ENCODE measurements around the gene LRRC46. TPM values are rescaled to one million over a fixed set of nuclear protein-coding genes. Genes with fewer than 3 reads are reported as not detected.

Gene LRRC46
- total RNA-seq, 3 donors from 2014 or later (not counting 1 experiment from before 2014, with no cell fraction given) = 1.7 to 3.1 (median 2.7) TPM

- no peak overlapping the region for H3K4me3 Mint-ChIP-seq
- Histone ChIP-seq H3K4me3 (ENCODE audit: low read length) (no peak overlapping the region), H3K27me3 (ENCODE audit: control insufficient read depth, insufficient read depth, low read length) (peaks cover 3% of the 10 kb centered on the region), H3K36me3 (ENCODE audit: control insufficient read depth, insufficient read depth, low read length) (no peaks in the 10 kb centered on the region), H3K27ac (ENCODE audit: low read length) (no peak overlapping the region), H3K4me1 (ENCODE audit: control insufficient read depth, insufficient read depth, low read length) (peaks cover under 1% of the 10 kb centered on the region), H3K9me3 (ENCODE audit: control insufficient read depth, insufficient read depth, low read length) (no peaks in the 10 kb centered on the region)
- H3K27ac Mint-ChIP-seq = no peak overlapping the region
- TF ChIP-seq, protein P1, sequence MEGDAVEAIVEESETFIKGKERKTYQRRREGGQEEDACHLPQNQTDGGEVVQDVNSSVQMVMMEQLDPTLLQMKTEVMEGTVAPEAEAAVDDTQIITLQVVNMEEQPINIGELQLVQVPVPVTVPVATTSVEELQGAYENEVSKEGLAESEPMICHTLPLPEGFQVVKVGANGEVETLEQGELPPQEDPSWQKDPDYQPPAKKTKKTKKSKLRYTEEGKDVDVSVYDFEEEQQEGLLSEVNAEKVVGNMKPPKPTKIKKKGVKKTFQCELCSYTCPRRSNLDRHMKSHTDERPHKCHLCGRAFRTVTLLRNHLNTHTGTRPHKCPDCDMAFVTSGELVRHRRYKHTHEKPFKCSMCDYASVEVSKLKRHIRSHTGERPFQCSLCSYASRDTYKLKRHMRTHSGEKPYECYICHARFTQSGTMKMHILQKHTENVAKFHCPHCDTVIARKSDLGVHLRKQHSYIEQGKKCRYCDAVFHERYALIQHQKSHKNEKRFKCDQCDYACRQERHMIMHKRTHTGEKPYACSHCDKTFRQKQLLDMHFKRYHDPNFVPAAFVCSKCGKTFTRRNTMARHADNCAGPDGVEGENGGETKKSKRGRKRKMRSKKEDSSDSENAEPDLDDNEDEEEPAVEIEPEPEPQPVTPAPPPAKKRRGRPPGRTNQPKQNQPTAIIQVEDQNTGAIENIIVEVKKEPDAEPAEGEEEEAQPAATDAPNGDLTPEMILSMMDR (IDR thresholded peaks at IDR 0.05) = no peak
- no peak for DNase-seq
- H3K9me3 Mint-ChIP-seq = no peaks in the 10 kb centered on the region
- peaks cover 17 to 28% of the 10 kb centered on the region in 2 donors for H3K27me3 Mint-ChIP-seq (ENCODE audit: low read depth in 2 of 2)
- H3K36me3 Mint-ChIP-seq = no peaks in the 10 kb centered on the region
- 91% methylated on average over 20 of the region's 20 CpGs for WGBS (ENCODE audit: insufficient coverage)
- no peaks in the 10 kb centered on the region for H3K4me1 Mint-ChIP-seq
- no peak for ATAC-seq
- intact Hi-C loops (cut with micrococcal nuclease) = no loop called here
Observed at GRCh38 chr17:47866941-47867340, 35.5 kb downstream of the LRRC46 start.

- no peaks in the 10 kb centered on the region for H3K9me3 ChIP-seq (ENCODE audit: control insufficient read depth, insufficient read depth, low read length)
- Mint-ChIP-seq H3K27me3 (ENCODE audit: low read depth in 2 of 2) (peaks cover 24 to 30% of the 10 kb centered on the region in 2 donors), H3K36me3 (no peaks in the 10 kb centered on the region), H3K9me3 (no peaks in the 10 kb centered on the region), H3K4me3 (no peak overlapping the region), H3K27ac (no peak overlapping the region), H3K4me1 (no peaks in the 10 kb centered on the region)
- H3K27ac ChIP-seq (ENCODE audit: low read length) = no peak overlapping the region
- H3K27me3 ChIP-seq (ENCODE audit: control insufficient read depth, insufficient read depth, low read length) = peaks cover 9% of the 10 kb centered on the region
- TF ChIP-seq, protein P1 (IDR thresholded peaks at IDR 0.05) = no peak
- no peak for DNase-seq
- ATAC-seq = no peak
- no peaks in the 10 kb centered on the region for H3K36me3 ChIP-seq (ENCODE audit: control insufficient read depth, insufficient read depth, low read length)
- no peak overlapping the region for H3K4me3 ChIP-seq (ENCODE audit: low read length)
- H3K4me1 ChIP-seq (ENCODE audit: control insufficient read depth, insufficient read depth, low read length) = peaks cover 3% of the 10 kb centered on the region
- intact Hi-C loops (cut with micrococcal nuclease) = no loop called here
- 88% methylated on average over 11 of the region's 11 CpGs for WGBS (ENCODE audit: insufficient coverage)
Observed at GRCh38 chr17:47867813-47868533, 36.5 kb downstream of the LRRC46 start.

- no peaks in the 10 kb centered on the region for H3K4me1 Mint-ChIP-seq
- H3K27me3 ChIP-seq (ENCODE audit: control insufficient read depth, insufficient read depth, low read length) = peaks cover 9% of the 10 kb centered on the region
Observed at GRCh38 chr17:47869114-47869513, 37.6 kb downstream of the LRRC46 start.

More at GRCh38 chr17:47869114-47869513, 37.6 kb downstream of the LRRC46 start:
- no peak overlapping the region for H3K4me3 ChIP-seq (ENCODE audit: low read length)
- Mint-ChIP-seq H3K4me3 (no peak overlapping the region), H3K27ac (no peak overlapping the region), H3K9me3 (no peaks in the 10 kb centered on the region), H3K27me3 (ENCODE audit: low read depth in 2 of 2) (peaks cover 30 to 32% of the 10 kb centered on the region in 2 donors), H3K36me3 (no peaks in the 10 kb centered on the region)
- no peak overlapping the region for H3K27ac ChIP-seq (ENCODE audit: low read length)
- H3K4me1 ChIP-seq (ENCODE audit: control insufficient read depth, insufficient read depth, low read length) = peaks cover 3% of the 10 kb centered on the region
- TF ChIP-seq, protein P1 (IDR thresholded peaks at IDR 0.05) = no peak
- no peaks in the 10 kb centered on the region for H3K9me3 ChIP-seq (ENCODE audit: control insufficient read depth, insufficient read depth, low read length)
- ATAC-seq = no peak
- no peak for DNase-seq
- no peaks in the 10 kb centered on the region for H3K36me3 ChIP-seq (ENCODE audit: control insufficient read depth, insufficient read depth, low read length)
- 63% methylated on average over 2 of the region's 2 CpGs for WGBS (ENCODE audit: insufficient coverage)
- intact Hi-C loops (cut with micrococcal nuclease) = no loop called here

Data from natural killer cell (primary cell).